HG02884 (cell line): ENCODE data around the gene MICAL3.

Experiments
- ATAC-seq: cut with Tn5 transposase; IDR thresholded peaks from one replicate; pipeline ENCODE4 v1.9.1; 2021; ENCODE audit warnings: mild to moderate bottlenecking, moderate library complexity; ENCODE audit not compliant: unreplicated experiment

The MICAL3 gene

DNA sequence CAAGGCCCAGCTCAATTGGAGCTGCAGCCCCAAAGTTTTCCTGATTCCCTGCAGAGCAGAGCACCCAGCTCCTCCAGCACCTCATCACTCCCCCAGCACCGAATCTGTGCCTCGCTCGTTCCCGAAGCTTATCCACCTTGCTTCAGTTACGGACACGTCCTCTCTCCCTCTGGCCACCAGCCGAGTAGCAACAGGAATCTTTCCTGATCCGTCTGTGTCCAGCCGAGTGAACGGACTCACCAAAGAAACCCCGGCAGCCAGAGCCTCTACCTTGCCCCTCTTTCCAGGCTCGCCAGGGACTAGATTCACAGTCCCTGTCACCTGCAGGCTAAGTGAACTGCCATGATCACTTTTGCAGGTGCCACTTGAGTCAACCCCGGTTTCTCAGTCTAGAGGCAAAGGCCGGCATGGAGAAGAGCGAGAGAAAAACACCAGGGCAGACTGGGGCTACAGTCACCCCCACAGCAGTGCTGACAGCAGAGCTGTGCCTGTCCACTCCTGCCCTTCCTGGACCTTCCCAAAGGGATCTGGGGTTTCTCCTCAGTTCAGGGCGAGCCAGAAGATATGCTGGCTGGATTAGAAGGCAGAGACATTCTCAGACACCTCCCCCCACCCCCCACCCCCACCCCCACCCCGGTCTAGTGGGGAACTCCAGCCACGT is 282.4 kb downstream of the MICAL3 start:
- no peak for ATAC-seq

DNA sequence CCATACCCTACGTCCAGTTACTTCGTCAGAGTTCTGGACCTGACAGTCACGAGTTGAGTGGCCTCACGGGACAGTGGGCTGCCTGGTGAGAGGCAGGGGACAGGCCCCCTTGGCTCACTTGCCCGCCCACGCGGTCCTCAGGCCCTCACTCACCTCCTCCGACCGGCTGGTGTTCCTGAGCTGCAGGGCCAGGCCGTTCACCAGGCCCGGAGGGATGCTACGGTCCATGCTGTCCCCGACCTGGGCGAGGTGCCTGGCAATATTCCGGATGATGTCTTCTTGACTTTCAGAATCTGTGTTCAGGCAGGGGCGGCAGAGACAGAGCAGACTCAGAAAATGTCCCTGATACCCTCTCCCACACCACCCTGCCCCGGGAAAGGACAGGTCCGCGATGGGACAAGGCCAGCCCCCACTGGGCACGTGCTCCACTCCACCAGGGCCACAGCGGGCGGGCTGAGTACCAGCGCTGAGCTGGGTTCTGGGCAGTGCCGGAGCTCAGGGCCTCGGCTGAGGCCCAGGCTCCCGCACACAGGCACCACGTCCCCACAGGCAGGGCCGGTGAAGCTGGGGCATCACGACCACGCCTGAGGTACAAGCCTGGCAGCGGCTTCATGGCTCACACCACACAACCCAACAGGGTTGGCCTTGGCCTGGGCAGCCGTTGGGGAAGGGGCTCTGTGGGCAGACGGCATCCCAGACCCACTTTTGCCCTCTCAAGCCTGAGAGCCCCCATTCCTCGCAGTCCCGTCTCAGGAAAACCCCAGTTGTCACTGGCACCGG is 285.0 kb downstream of the MICAL3 start:
- ATAC-seq, result no peak

DNA sequence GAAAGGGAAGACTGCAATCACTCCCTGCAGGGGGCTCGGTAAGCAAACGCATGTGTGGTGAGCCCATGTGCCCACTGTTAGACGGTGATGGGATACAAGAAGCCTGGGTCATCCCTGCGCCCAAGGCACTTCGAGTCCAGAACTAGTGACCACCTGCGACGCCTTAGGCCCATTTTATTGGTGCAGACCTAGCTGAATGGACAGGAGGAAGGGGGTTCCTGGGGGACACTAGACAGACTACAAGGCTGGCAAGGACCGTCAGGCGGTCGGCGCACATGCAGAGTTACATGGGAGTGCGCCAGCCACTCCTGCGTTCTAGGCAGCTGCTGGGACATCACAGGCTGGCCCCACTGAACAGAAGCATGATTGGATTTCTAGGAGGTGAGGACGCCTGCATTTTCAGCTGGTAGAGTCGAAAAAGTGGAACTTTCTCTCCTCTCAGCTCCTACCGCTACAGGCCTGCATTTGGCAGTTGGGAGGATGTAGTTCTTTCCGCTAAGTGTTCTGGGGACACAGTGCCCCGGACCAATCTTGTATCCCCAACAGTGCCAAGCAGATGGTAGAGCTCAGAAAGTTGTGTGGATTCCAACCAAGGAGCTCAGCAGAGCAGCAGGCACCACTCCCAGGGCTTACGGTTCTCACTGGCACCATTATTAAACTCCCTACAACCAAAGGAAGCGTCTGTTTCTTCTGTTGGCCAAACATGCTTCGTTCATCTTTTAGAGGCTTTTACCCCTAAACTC is 285.8 kb downstream of the MICAL3 start:
- ATAC-seq, result no peak
